Measurements from ENCODE around the gene COPS8.

COPS8 gene

DNA sequence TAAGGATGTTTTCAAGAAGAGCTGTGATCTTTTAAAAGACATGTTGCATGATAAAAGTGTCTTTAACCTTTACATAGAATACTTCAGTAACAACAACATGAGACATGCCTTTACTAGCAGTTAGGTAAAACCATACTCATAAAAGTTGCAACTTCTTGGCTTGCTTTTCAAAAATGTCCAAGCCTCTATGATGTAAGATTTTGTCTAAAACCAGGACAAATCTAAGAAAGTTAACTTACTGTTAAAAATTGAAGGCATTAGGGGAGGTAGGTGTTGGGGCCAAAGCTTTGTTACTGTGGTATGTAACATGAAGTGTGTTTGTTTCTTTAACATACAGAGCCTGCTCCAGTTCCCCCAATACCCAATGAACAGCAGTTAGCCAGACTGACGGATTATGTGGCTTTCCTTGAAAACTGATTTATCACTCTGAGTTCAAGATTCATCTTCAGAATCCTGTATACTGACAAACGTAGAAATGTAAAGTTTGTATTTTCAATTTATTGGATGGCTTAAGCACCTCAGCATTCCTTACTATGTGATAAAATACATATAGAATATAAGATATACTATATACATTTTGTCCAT lies 11.7 kb downstream of the COPS8 start:
- in situ Hi-C loops (cut with HindIII; ENCODE audit: low sequenced_read_pairs): no loop called here
- TF ChIP-seq, protein P1, sequence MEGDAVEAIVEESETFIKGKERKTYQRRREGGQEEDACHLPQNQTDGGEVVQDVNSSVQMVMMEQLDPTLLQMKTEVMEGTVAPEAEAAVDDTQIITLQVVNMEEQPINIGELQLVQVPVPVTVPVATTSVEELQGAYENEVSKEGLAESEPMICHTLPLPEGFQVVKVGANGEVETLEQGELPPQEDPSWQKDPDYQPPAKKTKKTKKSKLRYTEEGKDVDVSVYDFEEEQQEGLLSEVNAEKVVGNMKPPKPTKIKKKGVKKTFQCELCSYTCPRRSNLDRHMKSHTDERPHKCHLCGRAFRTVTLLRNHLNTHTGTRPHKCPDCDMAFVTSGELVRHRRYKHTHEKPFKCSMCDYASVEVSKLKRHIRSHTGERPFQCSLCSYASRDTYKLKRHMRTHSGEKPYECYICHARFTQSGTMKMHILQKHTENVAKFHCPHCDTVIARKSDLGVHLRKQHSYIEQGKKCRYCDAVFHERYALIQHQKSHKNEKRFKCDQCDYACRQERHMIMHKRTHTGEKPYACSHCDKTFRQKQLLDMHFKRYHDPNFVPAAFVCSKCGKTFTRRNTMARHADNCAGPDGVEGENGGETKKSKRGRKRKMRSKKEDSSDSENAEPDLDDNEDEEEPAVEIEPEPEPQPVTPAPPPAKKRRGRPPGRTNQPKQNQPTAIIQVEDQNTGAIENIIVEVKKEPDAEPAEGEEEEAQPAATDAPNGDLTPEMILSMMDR (IDR thresholded peaks at IDR 0.05; ENCODE audit: low read depth, low read length, missing control alignments): no peak
- no peak overlapping the region for H3K4me3 ChIP-seq (ENCODE audit: low read depth, low read length)
- no peak for DNase-seq (ENCODE audit: low read depth)

DNA sequence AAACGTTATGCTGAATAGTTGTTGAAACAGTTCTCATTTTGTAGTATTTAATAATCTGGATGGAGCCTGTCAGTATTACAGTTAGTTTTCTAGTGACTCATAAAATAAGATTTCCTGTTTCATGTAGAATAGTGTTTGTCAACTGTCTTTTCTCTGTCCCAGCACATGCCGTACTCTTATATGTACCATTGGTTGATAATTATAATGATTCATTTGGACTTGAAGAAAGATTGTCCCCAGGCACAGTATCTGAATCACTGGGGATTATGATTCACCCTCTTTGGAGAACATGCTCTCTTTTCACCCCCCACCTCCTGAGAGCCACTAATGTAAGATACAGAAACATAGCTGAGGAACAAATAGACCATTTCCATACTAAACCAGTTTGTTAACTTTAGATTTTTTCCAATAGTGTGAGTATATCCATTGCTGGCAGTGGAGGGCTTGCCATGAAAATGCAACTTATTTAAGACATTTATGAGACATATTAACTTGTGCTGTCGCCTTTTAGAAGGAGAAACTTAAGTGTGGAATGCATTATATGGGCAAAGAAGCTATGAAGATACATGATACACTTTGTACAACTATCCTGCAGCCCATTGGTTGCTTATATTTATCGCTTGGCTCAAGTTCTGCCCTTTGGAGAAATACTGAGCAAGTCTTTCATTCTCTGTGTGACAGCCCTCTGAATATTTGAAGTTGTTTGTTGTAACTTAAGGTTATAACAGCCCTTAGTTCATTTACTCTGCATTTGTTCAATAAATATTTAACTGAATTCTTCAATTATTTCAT lies 12.4 kb downstream of the COPS8 start:
- TF ChIP-seq, protein P1 (IDR thresholded peaks at IDR 0.05; ENCODE audit: low read depth, low read length, missing control alignments): no peak
- no peak overlapping the region for H3K4me3 ChIP-seq (ENCODE audit: low read depth, low read length)
- peak; percentile 55 for DNase-seq (ENCODE audit: low read depth)
- in situ Hi-C loops (cut with HindIII; ENCODE audit: low sequenced_read_pairs): no loop called here

DNA sequence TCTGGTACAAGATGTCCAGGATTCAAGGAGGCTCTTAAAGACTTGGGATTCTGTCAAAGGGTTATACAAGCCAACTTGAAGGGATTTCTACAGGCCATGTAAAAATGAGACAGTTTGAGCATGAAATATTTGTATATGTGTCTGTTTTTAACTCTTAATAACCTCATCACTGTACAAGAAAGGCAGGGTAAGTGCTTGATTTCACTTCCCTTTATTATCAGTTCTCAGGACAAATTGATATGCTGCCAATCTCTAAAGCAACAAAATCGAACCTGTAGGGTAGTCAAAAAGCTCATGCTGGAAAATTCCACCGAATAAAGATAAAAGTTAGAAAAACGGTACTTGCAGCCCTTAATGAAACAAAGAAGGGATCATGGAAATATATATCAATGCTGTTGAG lies 14.1 kb downstream of the COPS8 start:
- TF ChIP-seq, protein P1 (IDR thresholded peaks at IDR 0.05; ENCODE audit: low read depth, low read length, missing control alignments): no peak
- in situ Hi-C loops (cut with HindIII; ENCODE audit: low sequenced_read_pairs): no loop called here
- H3K4me3 ChIP-seq (ENCODE audit: low read depth, low read length): no peak overlapping the region
- no peak for DNase-seq (ENCODE audit: low read depth)

DNA sequence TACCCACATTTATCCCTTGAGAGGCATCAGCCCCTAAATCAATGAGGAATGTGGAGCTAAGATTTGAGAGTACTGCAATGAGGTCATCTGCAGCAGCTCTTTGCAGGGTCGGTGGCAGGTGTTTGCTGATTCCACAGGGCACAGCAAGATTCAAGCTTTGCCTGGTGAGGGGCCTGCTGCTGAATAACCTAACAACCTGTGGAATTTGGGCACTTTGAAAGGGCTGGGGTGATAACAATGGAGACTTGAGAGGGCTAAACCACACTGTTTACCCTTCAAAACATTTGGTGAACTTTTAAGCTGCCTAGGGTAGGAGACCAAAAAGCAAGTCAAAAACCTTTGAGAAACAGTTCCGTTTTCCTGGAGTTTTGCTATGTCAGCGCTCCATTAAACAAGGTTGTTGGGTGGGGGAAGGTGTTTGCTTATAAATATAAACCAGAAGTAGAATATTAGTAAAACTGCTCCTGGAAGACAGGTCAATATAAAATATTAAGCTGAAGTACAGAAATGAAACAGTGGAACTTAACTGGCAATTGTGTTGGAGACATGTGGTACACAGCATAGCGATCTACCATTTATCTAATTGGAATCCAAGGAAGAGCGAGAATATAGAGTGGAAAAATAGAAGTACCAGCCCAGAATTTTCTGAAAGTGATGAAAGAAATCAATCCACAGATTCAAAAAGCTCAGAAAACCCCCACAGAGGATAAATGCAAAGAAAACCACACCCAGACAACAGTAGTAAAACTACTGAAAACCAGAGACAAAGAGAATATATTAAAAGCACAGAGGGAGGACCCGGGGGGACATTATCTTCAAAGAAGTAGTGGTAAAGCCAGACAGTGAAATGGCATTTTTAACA lies 15.7 kb downstream of the COPS8 start:
- no peak for DNase-seq (ENCODE audit: low read depth)
- TF ChIP-seq, protein P1 (IDR thresholded peaks at IDR 0.05; ENCODE audit: low read depth, low read length, missing control alignments): no peak
- in situ Hi-C loops (cut with HindIII; ENCODE audit: low sequenced_read_pairs): no loop called here
- no peak overlapping the region for H3K4me3 ChIP-seq (ENCODE audit: low read depth, low read length)

DNA sequence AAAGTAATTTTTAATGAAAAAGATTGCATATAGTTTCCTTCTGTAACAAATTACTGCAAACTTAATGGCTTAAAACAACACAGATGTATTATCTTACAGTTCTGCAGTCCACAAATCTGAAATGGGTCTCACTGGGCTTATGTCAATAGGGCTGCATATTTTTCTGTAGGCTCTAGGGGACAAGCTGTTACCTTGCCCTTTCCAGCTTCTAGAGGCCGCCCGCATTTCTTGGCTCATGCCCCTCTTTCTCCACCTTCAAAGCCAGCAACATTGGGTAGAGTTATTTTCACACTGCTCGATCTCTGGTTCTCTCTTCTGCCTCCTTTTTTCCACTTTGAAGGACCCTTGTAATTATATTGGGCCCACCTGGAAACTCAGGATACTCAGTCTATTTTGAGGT lies 16.7 kb downstream of the COPS8 start:
- H3K4me3 ChIP-seq (ENCODE audit: low read depth, low read length): no peak overlapping the region
- in situ Hi-C loops (cut with HindIII; ENCODE audit: low sequenced_read_pairs): no loop called here
- no peak for DNase-seq (ENCODE audit: low read depth)
- TF ChIP-seq, protein P1 (IDR thresholded peaks at IDR 0.05; ENCODE audit: low read depth, low read length, missing control alignments): no peak

DNA sequence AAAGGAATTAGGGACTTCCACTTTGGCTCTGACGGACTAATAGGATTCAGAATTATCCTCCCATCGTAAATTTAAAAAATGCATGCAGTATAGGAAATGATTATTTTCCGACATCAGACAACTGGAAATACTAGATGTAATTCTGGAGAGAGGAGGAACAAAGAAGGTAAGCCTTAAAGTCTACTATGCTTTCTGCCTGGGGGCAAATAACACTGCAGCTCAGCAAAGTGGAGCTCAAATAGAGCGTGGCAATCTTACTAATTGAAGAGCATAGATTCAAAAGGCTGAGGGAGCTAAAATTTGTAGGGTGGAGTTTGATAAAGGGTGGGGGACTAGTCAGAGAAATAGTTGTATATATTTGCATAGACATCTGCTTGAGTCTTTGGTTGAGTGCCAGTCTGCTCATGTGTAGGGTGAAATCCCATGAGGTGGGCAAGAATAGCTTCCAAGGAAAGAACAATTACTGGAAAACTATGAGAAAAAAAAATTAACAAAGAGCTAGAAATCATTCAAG lies 23.8 kb downstream of the COPS8 start:
- no peak overlapping the region for H3K4me3 ChIP-seq (ENCODE audit: low read depth, low read length)
- TF ChIP-seq, protein P1 (IDR thresholded peaks at IDR 0.05; ENCODE audit: low read depth, low read length, missing control alignments): no peak
- no peak for DNase-seq (ENCODE audit: low read depth)
- in situ Hi-C loops (cut with HindIII; ENCODE audit: low sequenced_read_pairs): no loop called here
